Nucleus accumbens (tissue), 56 donors: ENCODE data around the gene THSD7A.

Experiments used
- DNase-seq, 56 donors: peaks; one replicate each; lab custom pipeline; 2025; lab: John Stamatoyannopoulos, UW

Gene THSD7A

DNA sequence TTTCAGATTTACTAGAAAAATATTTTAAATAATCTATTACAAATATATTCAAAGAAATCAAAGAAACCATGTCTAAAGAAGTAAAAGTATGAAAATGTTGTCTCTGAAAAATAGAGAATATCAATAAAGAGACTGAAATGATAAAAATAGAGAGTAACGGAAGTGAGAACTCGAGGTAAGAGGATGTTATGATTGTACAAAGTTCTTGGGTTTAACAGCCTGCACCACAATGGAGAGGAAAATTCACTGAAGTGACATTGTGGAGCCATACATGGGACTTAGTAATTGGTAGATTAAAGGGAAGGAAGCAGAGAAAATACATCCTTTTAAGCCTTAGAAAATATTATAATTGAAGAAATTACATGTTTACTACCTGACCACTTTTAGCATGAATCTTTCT, 77.9 kb downstream of the THSD7A start:
- no peak for DNase-seq

DNA sequence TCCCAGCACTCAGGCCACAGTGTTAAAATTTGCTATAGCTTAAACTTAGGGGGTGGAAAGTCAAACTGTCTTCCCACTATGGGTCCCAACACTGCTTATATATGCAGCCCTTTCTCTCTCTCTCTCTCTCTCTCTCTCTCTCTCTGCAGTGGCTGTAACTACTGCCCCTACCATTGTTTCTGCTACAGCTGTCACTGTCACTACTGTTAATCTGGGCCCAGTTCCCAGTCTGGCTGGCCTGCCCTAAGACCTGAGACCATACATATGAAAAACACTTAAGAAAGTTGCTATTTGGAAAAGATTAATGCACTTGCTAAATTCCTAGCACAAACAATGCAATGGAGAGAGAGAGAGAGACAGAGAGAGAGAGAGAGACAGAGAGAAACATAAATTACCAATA, 78.6 kb downstream of the THSD7A start:
- DNase-seq = no peak

DNA sequence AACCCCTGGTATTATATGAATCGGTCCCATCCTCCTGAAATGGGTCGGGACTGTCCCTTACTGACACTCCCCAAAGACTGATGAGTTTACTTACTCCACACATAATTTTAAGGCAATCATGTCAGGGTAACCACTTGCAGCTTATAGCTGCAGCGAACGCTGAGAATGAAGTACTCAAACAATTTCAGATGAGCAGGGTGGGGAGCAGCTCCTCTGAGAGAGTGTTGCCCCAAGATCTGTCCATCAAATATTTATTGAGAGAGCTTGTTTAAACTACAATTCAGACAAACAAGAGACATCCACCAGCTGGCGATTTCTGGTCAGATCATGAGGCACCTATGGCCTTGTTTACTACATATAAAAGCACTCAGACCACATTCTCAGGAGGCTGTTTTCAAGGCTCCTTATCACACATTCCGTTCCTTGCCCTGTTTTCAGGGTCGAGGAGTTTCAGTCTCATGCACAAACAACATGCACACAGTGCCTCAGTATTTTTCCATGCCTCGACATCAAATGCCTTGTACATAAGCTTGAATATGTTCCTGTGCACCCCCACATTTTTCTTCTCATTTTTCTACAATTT, 80.1 kb downstream of the THSD7A start:
- DNase-seq = no peak

DNA sequence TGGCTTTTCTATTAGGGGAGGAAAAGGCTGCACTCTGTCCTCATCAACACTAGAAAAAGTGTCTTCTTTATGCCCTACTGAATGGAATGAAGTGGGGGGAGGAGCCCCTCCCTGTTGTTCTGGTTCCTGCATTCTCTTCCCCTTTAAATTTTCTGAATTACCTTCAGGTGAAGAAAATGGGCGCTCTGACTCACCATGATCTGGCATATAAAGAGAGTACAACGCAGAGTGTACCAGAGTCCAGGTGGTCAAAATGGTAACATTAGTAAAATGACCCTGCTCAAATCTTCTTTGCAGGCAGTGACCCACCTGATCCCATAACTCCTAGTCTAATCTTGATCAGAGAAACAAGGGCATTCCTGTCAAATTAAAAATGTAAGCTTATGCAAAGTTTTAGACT, 80.7 kb downstream of the THSD7A start:
- DNase-seq = no peak

DNA sequence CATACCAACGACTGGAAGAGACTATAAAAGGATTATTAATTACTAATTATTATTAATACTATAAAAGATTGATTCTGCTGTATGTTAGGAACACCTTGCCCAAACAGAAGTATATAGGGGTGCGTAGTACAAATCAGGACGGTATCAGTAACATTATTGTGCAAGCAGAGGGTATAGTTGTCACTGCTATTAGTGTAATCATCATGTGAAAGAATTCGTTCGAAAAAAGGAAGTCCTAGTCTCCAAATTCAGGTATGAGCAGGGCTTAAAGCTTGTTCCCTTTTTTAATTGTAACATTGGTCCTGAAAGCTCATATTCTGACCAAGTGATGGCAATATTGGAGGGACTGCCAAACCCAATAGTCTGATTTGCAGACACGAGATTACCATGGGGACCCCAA, 81.8 kb downstream of the THSD7A start:
- no peak for DNase-seq

DNA sequence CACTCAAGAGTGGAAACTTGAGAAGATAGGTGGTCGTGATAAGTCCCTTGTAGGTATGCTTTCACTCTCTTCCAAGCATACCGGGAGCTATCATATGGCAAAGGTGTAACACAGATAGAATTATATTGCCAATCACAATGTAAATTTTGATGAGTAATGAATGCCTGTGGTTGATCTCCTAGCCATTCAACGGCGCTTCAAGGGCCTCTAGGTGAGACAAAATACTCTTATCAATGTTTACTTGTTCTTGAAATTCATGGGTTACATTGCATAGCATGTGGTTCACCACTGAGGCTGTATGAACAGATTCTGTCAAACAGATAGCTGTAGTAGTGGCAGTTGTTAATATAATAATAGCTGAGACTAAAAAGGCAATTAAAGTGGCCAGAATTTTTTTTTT, 82.4 kb downstream of the THSD7A start:
- no peak for DNase-seq

DNA sequence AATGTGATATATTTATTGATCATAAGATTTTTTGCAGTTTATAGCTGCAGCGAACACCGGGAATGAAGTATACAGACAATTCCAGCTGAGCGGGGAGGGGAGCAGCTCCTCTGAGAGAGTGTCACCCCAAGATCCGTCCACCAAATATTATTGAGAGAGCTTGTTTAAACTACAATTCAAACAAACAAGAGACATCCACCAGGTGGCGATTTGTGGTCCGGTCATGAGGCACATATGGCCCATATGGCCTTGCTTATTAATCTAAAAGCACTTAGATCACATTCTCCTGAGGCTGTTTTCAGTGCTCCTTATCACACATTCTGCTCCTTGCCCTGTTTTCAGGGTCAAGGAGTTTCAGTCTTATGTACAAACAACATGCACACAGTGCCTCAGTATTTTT, 83.1 kb downstream of the THSD7A start:
- no peak for DNase-seq

DNA sequence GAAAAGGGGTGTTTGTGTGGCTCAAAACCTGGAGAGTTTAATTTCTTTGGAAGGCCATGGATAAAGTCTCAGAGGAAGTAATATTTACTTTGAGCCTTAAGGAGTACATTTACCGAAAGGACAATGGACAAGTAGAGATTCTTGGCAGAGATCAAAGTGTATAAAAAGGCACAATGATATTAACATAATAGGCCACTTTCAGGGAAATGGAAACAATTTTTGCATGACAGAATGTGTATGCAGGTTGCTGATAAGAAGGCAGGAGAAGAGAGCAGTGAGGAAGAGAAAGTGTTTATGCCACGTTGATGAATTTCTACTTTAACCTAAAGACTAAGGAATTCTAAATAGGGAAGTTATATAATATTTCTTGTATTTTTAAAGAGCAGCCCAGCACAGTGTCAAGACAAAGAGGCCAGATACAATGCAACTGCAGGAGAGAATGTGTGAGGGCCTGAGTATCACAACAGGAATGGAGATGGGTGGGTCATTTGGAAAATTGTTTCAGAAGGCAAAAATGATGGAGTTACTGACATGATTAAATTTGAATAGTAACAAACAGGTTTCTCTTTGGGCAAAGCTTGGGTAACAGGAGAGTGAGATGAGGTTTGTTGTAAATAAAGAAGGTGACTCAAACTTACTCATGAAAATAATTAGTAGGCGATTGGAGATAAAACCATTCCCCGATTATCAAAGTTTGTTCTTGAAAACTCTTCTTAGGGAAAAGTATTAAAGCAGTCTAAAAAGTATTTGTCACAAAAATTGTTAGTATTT, 84.1 kb downstream of the THSD7A start:
- DNase-seq = no peak

DNA sequence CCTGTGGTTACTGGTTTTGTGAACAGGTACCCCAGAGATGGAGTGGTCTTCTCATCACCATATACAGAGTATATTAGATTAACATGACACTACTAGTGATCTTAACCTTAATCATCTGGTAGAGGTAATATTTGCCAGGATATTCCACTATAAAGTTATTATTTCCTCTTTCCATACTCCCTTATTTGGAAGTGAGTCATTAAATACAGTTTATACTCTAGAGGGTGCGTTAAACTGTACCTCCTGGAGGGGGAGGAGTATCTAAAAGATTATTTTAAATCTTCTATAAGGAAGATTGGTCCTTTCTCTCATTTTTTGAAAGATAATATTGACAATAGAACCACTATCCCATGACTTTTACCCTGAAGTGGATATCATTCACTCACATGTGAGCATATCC, 85.4 kb downstream of the THSD7A start:
- DNase-seq = no peak

DNA sequence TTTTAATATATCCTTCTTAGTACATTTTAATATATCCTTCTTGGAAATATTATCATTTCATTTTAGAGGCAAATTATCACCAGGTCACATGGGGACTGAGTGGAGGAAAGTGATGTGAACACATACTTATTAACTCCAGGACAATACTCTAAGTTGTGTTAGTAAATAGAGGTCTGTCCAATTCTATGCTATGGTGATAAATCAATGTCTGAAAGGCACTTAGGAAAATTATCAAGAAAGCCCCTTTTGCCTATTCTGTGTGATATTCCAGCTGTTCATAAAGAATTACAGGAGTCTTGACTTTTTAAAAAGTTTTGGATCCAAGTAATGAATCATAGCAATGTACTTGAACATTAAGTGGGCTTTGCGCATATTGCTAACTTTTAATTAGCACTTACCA, 88.5 kb downstream of the THSD7A start:
- DNase-seq = no peak

DNA sequence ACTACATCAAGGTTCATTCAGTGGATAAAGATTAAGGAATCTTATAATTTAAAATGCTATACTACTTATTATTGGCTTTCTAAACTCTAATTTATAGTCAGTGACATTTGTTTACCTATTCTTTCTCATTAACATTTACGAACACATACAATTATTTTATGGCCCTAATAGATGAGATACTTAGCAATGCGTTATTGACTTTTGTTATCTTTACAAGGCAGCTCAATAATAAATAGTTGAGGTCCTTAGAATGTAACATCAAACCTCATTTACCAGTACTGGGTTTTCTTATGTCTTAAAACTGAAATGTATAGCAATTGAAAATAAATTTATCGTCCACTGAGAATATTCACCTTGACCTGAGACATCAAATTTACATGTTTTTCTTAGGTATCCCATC, 89.0 kb downstream of the THSD7A start:
- DNase-seq = no peak

DNA sequence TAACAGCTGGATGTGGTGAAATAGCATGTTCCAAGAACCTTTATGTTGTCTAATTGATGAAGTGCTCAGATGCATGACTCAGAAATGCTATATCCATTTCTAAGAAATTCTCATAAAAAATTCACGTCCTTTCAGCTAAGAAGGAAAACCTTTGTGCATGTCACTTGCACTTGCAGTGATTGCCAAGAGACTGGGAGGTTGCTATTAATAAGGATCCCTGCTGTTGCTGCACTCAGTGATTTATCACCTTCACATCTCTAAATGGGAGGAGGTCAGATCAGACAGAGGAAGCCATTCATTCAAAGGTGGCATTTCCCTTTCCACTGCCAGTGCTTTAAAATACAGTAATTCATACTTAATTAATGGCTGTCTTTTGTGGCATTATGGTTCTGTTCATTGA, 89.5 kb downstream of the THSD7A start:
- peak in 4 of 56 donors; percentile 1 to 10 (median 6) for DNase-seq

DNA sequence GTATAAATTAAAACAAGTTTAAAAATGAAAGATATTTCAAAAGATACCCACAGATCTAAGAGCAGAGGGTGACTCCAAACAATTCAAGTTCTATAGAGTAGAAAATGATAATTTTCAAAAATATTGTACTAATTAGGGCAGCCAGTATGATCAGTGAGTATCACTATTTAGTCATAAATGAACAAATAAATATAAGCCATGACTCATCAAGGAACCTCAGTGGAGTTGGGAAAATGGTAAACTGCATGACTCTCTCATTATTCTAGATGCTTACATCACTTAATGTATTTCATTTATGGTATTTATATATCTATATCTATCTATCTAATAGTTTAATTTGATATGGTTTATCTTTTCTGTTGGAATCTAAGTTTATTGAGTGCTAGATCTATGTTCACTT, 94.3 kb downstream of the THSD7A start:
- no peak for DNase-seq

DNA sequence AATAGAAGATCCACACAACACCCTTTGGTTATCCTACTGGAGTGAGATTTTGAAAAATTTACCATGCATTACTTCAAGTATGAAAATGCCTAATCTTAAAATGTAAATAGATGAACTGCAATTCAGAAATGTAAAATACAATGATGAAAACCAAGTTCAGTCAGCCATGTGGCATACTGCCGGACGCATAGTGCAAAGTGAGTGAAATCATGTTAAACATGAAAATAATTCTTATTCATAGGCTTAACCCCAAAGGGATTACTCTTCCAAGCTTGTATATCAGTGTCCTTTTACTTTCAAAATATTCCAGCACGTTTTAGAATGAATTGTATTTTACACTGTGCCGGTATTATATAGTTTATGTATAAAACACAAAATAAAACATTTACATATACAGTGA, 99.8 kb downstream of the THSD7A start:
- DNase-seq = no peak

DNA sequence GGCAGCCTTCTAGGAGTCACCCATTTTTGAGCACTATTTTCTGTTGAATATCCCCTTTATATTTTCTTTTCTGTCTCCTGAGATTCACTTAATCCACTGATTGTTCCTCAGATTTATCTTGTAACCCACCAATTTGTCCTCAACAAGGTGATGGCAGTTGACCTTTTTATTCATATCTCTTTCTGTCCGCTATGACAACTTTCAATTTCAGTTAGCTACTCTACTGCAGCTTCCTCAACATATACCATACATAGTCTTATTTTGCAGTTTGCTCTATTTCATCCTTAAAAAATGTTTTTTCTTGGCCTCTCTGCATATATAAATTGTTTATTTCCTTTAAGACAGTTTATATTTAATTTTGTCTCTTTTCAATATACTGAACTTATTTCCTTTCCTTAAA, 101.3 kb downstream of the THSD7A start:
- DNase-seq = no peak

DNA sequence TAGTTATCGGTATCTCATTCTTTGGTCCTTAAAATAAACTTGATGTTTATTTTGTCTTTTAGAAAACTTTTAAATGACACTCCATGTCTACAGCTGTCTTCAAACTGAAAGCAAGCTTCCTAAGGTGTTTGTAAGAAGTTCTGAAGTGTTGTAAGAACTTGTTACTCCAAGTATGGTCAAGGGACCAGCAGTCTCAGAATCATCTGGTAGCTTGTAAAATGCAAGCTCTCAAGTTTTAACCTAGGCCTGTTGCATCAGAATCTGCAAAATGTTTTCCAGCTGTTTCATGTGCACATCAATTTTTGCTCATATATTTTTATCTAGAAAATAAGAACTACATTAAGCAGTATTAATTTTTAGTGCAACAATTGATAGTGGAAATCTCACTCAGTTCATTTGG, 104.1 kb downstream of the THSD7A start:
- no peak for DNase-seq

DNA sequence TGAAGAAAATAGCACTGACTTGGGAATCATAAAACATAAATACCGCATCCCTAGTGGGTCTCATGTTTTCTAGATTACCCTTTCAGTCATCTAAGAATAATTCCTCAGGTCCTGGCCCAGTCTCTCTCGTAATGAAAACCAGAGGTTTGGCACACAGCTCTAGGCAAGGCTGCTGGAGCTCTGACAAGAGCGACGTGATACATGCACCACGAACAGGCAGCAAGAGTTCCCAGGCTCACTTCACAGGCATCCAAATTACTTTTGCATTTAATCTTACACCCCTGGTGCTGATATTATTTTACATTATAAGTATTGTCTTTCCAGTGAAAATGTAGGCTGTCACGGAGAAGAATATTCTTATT, 105.2 kb downstream of the THSD7A start:
- peak in 2 of 56 donors; percentile 1 to 14 for DNase-seq

DNA sequence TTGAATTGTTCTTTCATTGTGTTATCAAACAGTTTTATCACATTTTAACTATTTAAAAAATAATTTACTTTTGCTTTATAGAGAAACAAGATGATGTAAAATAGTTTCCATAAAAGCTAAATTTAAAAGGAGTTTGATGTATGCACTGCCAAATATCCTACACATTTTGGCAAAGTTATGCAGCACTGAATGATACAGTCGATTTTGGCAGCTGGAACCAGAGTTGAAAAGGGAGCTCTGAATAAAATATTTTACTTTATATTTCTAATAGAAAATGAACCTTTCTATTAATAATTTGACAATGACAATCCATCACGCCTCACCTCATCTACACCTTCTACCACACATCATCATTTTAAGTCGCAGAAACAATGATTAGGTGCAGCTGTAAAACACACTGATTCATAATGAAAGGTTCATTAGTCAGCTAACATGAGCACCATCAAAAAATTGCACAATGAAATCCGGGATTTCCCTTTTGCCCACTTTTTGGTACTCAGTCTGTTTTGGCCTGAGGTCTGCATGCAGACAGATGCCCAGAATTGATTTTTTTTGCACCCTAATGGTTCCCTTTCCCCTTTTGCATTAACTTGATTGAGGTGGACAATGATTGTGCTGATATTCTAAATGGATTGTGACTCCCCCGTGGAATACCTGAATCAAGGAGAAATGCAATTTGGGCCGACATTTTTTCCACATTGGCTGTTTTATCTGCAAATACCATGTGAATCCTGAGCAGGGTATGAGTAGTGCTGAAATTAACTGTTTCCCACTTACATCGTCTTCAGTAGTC, 105.8 kb downstream of the THSD7A start:
- peak in 2 of 56 donors; percentile 9 to 14 for DNase-seq

DNA sequence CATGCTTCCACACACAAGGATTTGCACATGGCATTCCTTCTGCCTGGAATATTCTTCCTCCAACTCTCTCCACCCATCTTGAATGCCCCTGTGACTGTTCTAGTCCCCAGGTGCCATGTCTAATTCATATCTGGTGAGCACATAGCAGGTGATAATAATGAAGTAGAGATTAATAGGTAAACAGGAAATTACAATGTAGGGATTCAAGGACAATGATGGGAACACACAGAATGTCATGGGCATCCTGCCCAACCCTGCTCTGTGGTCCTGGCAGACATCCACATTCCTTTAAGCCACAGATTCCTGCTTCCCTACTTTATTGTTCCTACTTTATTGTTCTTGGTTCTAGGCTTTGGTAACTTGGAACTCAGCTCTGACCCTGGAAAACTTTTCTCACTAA, 115.8 kb downstream of the THSD7A start:
- no peak for DNase-seq

DNA sequence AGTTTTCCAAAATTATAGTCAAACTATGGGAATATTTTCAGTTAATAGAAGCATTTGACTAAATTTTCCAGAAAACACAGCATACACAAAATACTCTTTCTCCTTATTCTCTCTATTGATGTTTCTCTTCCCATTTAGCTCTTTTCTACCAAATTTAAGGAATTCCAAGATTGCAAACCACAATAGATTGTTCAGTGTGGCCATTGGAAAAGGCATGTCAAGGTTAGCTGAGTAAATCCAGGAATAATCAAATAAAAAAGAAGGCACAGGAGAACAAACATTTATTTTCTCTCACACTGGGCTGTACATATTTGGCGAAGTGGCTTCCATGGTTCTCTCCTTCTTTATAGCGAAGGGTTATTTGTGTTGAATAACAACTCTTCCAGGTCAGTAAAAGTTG, 117.3 kb downstream of the THSD7A start:
- DNase-seq = no peak

DNA sequence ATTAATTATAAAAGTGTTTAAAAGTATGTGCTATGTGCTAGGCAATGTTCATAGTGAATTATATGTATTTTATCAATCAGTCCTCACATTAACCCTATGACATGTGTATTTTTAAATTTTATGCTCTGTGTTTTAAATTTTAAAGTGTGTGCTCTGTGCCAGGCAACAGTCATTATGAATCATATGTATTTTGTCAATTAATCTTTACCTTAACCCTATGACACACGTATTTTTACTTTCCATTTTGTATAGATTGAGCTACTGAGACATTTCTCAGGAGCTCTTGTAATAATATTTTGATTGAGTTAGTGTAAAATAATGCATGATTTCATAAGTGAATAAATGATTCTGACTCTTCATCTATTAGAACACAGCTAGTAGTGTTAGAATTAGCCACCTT, 117.8 kb downstream of the THSD7A start:
- DNase-seq = no peak

DNA sequence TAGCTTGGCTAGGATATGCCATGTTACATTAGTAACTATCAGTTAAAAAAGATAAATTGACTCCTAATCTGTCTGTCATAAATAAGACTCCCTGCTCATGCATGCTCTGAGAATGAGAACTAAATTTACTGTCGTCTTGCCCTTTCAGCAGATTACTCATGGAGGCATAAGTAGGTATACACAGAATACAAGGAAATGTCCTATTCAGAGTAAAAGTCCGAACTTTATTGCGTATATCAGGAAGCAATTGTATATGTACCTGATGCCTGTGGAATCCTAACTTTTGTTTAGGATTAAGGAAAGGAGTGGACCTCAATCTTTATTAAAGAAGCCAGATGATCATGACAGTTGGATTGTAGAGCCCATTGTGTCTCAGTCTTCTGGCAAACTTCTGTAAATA, 118.6 kb downstream of the THSD7A start:
- no peak for DNase-seq
